Measurements from ENCODE around the gene PARD3.

Gene PARD3

DNA sequence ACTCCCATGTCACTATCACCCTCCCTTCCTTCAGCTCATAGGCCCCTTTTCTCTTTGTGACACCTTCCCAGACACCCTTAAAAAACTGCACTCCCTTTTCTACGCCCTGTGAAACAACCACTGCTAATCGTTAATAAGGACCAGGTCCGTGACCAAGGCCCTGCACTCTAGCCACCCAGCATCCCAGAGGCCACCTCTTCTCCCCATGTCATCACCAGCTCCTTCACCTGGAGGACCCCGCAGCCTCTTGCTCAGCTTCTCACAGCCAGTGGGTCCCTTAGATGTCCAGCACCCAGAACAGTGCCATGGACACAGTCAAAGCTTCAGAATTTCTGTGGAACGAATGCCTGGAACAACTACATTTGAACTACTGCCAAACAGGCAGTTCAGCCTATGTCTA is 2.3 kb downstream of the PARD3 start:
- TF ChIP-seq POLR2AphosphoS5 (IDR thresholded peaks at IDR 0.05; ENCODE audit: low read depth, low read length) (no peak), TAF1 (IDR thresholded peaks at IDR 0.05; ENCODE audit: borderline replicate concordance, insufficient read depth, low read length) (no peak), SIN3A (IDR thresholded peaks at IDR 0.05; ENCODE audit: borderline replicate concordance, insufficient read depth, low read length) (no peak), FOXP2 (optimal IDR thresholded peaks at IDR 0.05; ENCODE audit: borderline replicate concordance, extremely low read depth, extremely low read length, insufficient read depth) (no peak)
- TF ChIP-seq, protein P1, sequence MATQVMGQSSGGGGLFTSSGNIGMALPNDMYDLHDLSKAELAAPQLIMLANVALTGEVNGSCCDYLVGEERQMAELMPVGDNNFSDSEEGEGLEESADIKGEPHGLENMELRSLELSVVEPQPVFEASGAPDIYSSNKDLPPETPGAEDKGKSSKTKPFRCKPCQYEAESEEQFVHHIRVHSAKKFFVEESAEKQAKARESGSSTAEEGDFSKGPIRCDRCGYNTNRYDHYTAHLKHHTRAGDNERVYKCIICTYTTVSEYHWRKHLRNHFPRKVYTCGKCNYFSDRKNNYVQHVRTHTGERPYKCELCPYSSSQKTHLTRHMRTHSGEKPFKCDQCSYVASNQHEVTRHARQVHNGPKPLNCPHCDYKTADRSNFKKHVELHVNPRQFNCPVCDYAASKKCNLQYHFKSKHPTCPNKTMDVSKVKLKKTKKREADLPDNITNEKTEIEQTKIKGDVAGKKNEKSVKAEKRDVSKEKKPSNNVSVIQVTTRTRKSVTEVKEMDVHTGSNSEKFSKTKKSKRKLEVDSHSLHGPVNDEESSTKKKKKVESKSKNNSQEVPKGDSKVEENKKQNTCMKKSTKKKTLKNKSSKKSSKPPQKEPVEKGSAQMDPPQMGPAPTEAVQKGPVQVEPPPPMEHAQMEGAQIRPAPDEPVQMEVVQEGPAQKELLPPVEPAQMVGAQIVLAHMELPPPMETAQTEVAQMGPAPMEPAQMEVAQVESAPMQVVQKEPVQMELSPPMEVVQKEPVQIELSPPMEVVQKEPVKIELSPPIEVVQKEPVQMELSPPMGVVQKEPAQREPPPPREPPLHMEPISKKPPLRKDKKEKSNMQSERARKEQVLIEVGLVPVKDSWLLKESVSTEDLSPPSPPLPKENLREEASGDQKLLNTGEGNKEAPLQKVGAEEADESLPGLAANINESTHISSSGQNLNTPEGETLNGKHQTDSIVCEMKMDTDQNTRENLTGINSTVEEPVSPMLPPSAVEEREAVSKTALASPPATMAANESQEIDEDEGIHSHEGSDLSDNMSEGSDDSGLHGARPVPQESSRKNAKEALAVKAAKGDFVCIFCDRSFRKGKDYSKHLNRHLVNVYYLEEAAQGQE (IDR thresholded peaks at IDR 0.05; ENCODE audit: insufficient read depth in 1 of 2, low read depth in 2 of 2, low read length in 2 of 2): no peak

GRCh38 chr10:34811968-34812514 is 3.1 kb downstream of the PARD3 start:
- TF ChIP-seq, protein P1 (IDR thresholded peaks at IDR 0.05; ENCODE audit: insufficient read depth in 1 of 2, low read depth in 2 of 2, low read length in 2 of 2): no peak
- TF ChIP-seq TAF1 (IDR thresholded peaks at IDR 0.05; ENCODE audit: borderline replicate concordance, insufficient read depth, low read length) (no peak), SIN3A (IDR thresholded peaks at IDR 0.05; ENCODE audit: borderline replicate concordance, insufficient read depth, low read length) (no peak)

- no peak for TF ChIP-seq POLR2AphosphoS5 (IDR thresholded peaks at IDR 0.05; ENCODE audit: low read depth, low read length)
- no peak for TF ChIP-seq FOXP2 (optimal IDR thresholded peaks at IDR 0.05; ENCODE audit: borderline replicate concordance, extremely low read depth, extremely low read length, insufficient read depth)
- no peak for TF ChIP-seq TAF1 (IDR thresholded peaks at IDR 0.05; ENCODE audit: borderline replicate concordance, insufficient read depth, low read length)
- TF ChIP-seq, protein P1 (IDR thresholded peaks at IDR 0.05; ENCODE audit: insufficient read depth in 1 of 2, low read depth in 2 of 2, low read length in 2 of 2): no peak
- TF ChIP-seq SIN3A (IDR thresholded peaks at IDR 0.05; ENCODE audit: borderline replicate concordance, insufficient read depth, low read length): no peak
These were observed 3.7 kb downstream of the PARD3 start for GRCh38 chr10:34811126-34811967.

- TF ChIP-seq, protein P1 (IDR thresholded peaks at IDR 0.05; ENCODE audit: insufficient read depth in 1 of 2, low read depth in 2 of 2, low read length in 2 of 2): no peak
These were observed 5.3 kb downstream of the PARD3 start for GRCh38 chr10:34809796-34810195.
